Measurements from ENCODE around the gene TMEM167A. TPM values are rescaled to one million over a fixed set of nuclear protein-coding genes. Genes with fewer than 3 reads are reported as not detected.
A peak's percentile ranks its signal among the peaks of the same experiment; 100 is the strongest.

Gene TMEM167A
- total RNA-seq, 1 donor from 2014 or later = 92.8 TPM

DNA sequence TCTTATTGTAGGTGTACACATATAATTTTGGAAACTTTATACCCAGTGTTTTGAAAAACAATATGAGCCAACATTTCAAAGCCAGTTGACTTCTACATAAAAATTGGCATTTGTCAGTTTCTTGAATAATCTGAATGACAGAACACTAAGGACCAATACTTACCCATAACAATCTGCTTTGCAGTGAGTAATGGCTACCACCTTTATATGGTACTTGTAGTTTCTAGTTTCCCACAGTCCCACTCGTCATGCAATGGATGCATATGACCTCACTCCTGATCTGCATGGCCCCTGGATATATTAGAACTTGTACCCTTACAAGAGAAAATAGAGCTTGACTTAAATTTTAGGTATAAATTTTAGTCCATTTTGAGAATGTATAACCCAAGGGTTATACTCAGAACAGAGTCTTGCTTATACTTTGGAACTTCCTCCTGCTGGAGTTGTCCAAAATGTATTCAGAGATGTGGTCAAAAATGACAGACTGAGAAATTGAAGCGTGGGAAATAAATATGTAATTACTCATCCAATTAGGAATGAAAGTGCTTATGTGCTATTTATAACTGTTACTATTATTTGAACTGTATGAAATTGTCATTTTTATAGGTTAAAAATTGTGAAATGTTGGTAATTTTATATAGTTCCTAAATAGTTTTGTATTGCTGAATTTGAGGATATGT is 19.6 kb upstream of the TMEM167A start:
- Histone ChIP-seq H3K9me3 (no peaks in the 10 kb centered on the region), H3K27me3 (no peaks in the 10 kb centered on the region), H3K4me3 (no peak overlapping the region), H3K4me1 (peaks cover 8% of the 10 kb centered on the region), H3K27ac (no peak overlapping the region), H3K36me3 (no peaks in the 10 kb centered on the region)
- ATAC-seq (no peak), DNase-seq (no peak)
- intact Hi-C loops (cut with DNase I) = no loop called here
- TF ChIP-seq, protein P1, sequence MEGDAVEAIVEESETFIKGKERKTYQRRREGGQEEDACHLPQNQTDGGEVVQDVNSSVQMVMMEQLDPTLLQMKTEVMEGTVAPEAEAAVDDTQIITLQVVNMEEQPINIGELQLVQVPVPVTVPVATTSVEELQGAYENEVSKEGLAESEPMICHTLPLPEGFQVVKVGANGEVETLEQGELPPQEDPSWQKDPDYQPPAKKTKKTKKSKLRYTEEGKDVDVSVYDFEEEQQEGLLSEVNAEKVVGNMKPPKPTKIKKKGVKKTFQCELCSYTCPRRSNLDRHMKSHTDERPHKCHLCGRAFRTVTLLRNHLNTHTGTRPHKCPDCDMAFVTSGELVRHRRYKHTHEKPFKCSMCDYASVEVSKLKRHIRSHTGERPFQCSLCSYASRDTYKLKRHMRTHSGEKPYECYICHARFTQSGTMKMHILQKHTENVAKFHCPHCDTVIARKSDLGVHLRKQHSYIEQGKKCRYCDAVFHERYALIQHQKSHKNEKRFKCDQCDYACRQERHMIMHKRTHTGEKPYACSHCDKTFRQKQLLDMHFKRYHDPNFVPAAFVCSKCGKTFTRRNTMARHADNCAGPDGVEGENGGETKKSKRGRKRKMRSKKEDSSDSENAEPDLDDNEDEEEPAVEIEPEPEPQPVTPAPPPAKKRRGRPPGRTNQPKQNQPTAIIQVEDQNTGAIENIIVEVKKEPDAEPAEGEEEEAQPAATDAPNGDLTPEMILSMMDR (IDR thresholded peaks at IDR 0.05) = no peak

DNA sequence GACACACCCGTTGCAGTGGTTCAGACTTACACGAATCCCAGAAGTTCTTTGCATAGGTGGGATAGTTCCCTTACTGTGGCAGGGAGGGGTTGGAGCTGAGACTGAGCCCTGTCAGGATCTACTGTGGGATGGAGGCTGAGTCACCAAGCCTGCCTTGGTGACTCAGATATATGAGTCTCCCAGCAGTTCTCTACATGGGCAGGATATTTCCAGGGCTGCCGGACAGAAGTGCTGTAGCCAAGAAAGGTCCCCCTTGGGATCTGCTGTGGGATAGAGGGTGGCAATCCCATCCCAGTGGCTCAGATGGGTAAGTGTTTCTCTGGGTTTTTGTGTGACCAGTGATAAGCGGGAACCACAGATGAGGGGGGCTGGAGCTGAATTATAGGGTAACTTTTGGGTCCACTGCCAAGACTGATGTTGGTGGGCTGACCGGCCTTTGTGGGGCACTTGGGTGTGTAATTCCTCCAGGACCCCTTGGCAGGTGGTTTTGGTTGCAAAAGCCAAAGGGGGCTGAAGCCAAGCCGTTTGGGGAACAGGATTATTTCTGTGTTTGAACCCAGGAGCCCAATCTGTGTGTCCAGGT is 18.9 kb upstream of the TMEM167A start:
- ATAC-seq (peak; percentile 36), DNase-seq (no peak)
- Histone ChIP-seq H3K36me3 (no peaks in the 10 kb centered on the region), H3K27me3 (no peaks in the 10 kb centered on the region), H3K4me1 (peaks cover 8% of the 10 kb centered on the region), H3K9me3 (no peaks in the 10 kb centered on the region), H3K27ac (no peak overlapping the region), H3K4me3 (no peak overlapping the region)
- TF ChIP-seq, protein P1 (IDR thresholded peaks at IDR 0.05) = no peak
- intact Hi-C loops (cut with DNase I) = no loop called here

DNA sequence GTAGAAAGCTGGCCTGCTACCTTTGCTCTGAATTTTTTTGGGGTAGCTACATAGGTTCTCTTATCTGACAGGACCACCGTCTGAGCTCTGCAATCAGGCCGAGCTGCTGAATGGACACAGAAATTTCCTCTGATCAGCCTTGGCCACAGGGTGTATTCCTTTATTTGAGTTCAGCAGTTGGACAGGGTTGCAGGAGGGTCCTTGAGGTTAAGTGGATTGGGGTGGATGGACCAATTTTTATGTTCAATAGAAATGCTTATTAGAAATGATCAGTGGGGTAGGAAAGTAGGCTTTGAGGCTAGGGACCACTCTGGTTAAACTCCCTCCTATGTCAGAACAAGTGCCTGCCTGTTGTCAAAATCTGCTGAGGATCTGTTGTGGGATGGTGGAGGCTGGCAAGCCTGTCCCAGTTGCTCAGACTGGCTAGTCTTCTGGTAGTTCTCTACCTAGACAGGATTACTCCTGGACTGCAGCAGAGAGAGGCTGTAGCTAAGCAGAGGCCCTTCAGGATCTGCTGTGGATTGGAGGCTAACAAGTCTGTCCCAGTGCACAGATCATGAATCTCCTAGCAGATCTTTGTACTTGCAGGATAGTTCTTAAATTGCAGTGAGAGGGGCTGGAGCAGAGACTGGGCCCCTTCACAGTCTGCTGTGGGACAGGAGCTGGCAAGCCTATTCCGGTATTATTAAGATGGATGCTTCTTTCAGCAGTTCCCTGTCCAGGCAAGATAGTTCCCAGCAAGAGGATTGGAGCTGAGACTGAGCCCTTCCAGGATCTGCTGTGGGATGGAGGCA is 18.2 kb upstream of the TMEM167A start:
- Histone ChIP-seq H3K36me3 (no peaks in the 10 kb centered on the region), H3K4me1 (peaks cover 8% of the 10 kb centered on the region), H3K9me3 (no peaks in the 10 kb centered on the region), H3K27ac (no peak overlapping the region), H3K27me3 (no peaks in the 10 kb centered on the region), H3K4me3 (no peak overlapping the region)
- intact Hi-C loops (cut with DNase I) = no loop called here
- TF ChIP-seq, protein P1 (IDR thresholded peaks at IDR 0.05) = no peak
- ATAC-seq (no peak), DNase-seq (no peak)

DNA sequence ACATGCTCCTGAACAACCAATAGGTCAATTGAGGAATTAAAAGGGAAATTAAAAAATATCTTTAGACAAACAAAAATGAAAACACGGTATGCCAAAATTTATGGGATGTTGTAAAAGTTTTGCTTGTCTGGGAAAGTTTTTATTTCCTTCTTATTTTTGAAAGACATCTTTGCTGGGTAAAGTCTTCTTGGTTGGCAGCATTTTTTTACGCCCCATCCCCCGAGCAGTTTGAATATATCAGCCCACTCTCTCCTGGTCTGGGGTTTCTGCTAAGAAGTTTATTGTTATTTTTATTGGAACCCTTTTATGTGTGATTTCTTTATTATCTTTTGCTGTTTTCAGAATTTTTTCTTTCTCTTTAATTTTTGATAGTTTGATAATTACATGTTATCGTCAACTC is 16.5 kb upstream of the TMEM167A start:
- TF ChIP-seq, protein P1 (IDR thresholded peaks at IDR 0.05) = no peak
- Histone ChIP-seq H3K27ac (no peak overlapping the region), H3K36me3 (no peaks in the 10 kb centered on the region), H3K4me1 (peaks cover under 1% of the 10 kb centered on the region), H3K9me3 (no peaks in the 10 kb centered on the region), H3K4me3 (no peak overlapping the region), H3K27me3 (no peaks in the 10 kb centered on the region)
- no peak for ATAC-seq
- no peak for DNase-seq
- intact Hi-C loops (cut with DNase I) = no loop called here

DNA sequence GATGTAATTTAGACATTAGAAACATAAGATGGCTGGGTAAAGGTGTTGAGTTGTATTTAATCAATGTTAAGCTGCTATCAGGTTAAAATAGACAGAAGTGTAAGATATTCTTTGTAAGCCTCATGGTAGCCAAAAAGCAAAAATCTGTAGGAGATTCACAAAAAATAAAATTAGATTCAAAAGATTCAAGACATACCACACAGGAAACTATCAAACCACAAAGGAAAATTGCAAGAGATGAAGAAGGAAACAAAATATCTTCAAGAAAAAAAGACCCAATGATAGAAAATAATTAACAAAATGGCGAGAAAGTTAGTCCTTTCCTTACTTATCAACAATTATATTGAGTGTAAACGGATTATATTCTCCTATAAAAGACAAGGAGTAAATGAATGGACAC is 15.4 kb upstream of the TMEM167A start:
- no peaks in the 10 kb centered on the region for H3K27me3 ChIP-seq
- no peaks in the 10 kb centered on the region for H3K9me3 ChIP-seq

More for the DNA sequence above, 15.4 kb upstream of the TMEM167A start:
- intact Hi-C loops (cut with DNase I) = no loop called here
- H3K4me3 ChIP-seq = no peak overlapping the region
- TF ChIP-seq, protein P1 (IDR thresholded peaks at IDR 0.05) = no peak
- ATAC-seq (no peak), DNase-seq (no peak)
- H3K27ac ChIP-seq = no peak overlapping the region
- H3K4me1 ChIP-seq = no peaks in the 10 kb centered on the region
- no peaks in the 10 kb centered on the region for H3K36me3 ChIP-seq

All from upper lobe of right lung (tissue), 1 donor.